Coronary artery (tissue), 2 donors: ENCODE results near the gene ADAMTS10.

Experiments
- DNase-seq: peaks from one replicate; pipeline ENCODE4 v3.0.0-alpha.2; 2017; ENCODE audit warnings: low spot score
- H3K27ac ChIP-seq, 2 donors: fragments of 200-600 bp; sonication (generic); one replicate each; pipeline ENCODE4 v1.5.1; 2016 to 2019
- H3K4me3 ChIP-seq: fragments of 200-600 bp; sonication (generic); 2 replicates; pipeline ENCODE4 v1.5.1; 2016; ENCODE audit warnings: mild to moderate bottlenecking, moderate library complexity
- CTCF ChIP-seq: fragments of 200-600 bp; sonication (generic); IDR thresholded peaks from one replicate; pipeline ENCODE4 v1.5.1; 2019; ENCODE audit warnings: antibody characterized with exemption

The ADAMTS10 gene

GRCh38 chr19:8608941-8609278 is 1.6 kb downstream of the ADAMTS10 start:
- TF ChIP-seq CTCF = no peak
- peak overlapping the region; percentile 97 for H3K4me3 ChIP-seq
- no peak for DNase-seq
- peak overlapping the region; percentile 52 to 95 for H3K27ac ChIP-seq

GRCh38 chr19:8607386-8607785 is 3.1 kb downstream of the ADAMTS10 start:
- TF ChIP-seq CTCF = no peak
- peak; percentile 92 for DNase-seq
- Histone ChIP-seq H3K27ac (peak overlapping the region in 1 of 2 donors; percentile 95), H3K4me3 (peak overlapping the region; percentile 29)

GRCh38 chr19:8605514-8605913 is 5.0 kb downstream of the ADAMTS10 start:
- Histone ChIP-seq H3K27ac (no peak overlapping the region), H3K4me3 (no peak overlapping the region)
- no peak for TF ChIP-seq CTCF
- DNase-seq = no peak

GRCh38 chr19:8601796-8602195 is 8.7 kb downstream of the ADAMTS10 start:
- no peak for DNase-seq
- no peak for TF ChIP-seq CTCF
- H3K4me3 ChIP-seq = no peak overlapping the region
- H3K27ac ChIP-seq = no peak overlapping the region

GRCh38 chr19:8600816-8601215 is 9.7 kb downstream of the ADAMTS10 start:
- TF ChIP-seq CTCF = no peak
- H3K27ac ChIP-seq = no peak overlapping the region
- H3K4me3 ChIP-seq = no peak overlapping the region
- DNase-seq = no peak

- no peak for DNase-seq
- Histone ChIP-seq H3K27ac (no peak overlapping the region), H3K4me3 (no peak overlapping the region)
- TF ChIP-seq CTCF = no peak
Observed at GRCh38 chr19:8600064-8600463, 10.5 kb downstream of the ADAMTS10 start.

GRCh38 chr19:8596168-8596567 is 14.3 kb downstream of the ADAMTS10 start:
- Histone ChIP-seq H3K4me3 (no peak overlapping the region), H3K27ac (no peak overlapping the region)
- DNase-seq = no peak
- no peak for TF ChIP-seq CTCF
